ENCODE results near the gene TMEM88.
A peak's percentile ranks its signal among the peaks of the same experiment; 100 is the strongest.

The TMEM88 gene

DNA sequence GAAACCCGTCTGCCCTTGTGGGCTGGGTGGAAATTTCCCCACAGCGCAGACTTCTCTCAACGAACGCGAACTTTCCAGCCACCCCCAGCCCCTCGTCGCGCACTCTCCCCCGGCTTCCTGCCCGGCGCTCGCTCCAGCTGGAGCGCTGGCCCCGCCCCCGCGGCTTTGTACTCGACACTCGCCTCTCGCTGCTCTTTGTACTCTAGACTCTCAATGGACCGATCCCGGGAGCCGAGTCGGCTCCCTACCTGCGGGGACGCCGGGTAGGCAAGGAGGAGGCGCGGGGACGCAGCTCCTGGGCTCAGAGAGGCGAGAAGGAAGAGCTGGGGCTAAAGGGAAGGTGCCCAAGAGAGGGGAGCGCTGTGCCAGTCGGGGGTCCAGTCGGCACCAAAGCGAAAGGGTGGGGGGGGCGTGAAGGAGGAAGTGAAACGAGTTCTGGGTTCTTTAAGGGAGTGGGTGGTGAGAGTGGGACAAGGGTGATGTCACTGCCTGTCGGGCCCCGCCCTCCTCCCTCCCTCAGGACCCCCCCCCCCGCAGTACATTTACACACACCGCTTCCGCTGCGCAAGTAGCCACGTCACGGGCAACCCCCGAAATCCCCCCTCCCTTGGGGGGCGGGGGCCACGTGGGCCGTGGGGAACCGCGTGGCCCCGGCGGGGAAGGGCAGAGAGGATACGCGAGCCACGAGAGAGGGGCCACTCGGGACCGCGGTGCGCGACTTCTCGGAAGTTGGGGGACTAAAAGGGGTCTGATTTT is 11.2 kb upstream of the TMEM88 start:
- DNase-seq (ENCODE audit: low read depth in 2 of 2): peak; percentile 82 to 88

DNA sequence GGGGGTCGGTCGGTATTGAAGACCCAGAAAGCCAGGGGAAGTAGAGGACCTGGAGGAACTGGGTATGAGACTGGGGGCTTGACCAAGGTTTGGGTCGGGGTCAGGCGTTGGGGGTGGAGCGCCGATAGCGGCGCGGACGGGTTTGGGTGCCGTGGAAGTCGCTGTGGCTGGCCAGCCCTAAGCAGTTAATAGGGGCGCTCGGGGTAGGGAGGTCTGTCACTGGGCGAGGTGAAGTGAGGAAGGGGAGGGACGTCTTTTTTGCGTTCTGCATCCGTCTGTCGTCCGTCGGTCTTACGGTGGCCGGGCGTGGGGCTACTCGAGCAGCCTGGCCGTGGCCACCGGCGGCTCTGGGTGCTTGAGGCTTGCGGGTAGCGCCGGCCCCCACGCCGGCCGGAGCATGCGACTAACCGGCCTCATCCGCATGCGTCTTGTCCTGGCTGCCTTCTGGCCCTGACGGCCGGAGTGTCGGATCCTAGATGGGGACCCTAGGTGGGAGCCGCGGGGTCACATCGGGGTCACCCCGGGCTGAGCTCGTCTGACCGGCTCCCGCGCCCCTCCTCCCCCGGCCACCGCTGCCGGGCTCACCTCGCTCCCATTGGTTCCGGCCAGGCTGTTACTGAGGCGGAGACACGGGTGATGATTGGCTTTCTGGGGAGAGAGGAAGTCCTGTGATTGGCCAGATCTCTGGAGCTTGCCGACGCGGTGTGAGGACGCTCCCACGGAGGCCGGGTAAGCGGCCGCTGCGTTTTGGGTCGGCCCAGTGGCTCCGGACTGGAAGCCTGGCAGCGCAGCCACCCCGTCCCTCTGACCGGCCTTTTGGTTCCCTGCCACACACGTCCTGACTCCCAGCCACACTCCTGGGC is 10.3 kb upstream of the TMEM88 start:
- peak; percentile 80 to 84 for DNase-seq (ENCODE audit: low read depth in 2 of 2)

DNA sequence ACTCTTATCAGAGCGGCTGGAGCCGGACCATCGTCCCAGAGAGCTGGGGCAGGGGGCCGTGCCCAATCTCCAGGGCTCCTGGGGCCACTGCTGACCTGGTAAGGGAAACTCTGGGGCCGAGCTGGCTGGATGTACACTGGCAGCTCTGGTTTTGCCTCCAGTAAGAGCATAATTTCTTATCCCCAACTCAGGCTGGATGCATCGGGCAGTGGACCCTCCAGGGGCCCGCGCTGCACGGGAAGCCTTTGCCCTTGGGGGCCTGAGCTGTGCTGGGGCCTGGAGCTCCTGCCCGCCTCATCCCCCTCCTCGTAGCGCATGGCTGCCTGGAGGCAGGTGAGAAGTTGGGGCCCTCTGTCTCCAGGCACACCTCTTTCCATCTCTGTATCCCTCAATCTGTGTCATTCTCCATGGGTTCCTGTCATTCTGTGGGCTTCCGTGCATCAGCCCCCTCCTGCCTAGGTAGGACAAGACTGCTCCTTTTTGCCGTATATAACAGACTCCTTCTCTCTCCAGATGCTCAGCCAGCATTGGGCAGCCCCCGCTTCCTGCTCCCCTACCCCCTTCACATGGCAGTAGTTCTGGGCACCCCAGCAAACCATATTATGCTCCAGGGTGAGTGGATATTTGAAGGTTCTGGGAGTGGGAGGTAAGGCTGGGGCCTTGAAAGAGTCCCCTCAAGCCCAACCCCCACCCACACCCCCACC is 9.4 kb upstream of the TMEM88 start:
- DNase-seq (ENCODE audit: low read depth in 2 of 2): no peak

DNA sequence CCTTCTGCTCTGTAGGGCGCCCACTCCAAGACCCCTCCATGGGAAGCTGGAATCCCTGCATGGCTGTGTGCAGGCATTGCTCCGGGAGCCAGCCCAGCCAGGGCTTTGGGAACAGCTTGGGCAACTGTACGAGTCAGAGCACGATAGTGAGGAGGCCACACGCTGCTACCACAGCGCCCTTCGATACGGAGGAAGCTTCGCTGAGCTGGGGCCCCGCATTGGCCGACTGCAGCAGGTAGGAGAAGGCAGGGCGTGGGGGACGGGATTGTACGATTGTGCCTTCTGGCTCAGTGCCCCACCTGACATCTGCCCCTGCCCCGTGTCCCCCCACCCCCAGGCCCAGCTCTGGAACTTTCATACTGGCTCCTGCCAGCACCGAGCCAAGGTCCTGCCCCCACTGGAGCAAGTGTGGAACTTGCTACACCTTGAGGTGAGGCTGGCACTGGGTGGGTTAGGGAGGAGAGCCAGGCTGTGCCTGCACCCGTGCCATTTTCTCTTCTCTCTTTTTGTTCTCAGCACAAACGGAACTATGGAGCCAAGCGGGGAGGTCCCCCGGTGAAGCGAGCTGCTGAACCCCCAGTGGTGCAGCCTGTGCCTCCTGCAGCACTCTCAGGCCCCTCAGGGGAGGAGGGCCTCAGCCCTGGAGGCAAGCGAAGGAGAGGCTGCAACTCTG is 8.7 kb upstream of the TMEM88 start:
- no peak for DNase-seq (ENCODE audit: low read depth in 2 of 2)

DNA sequence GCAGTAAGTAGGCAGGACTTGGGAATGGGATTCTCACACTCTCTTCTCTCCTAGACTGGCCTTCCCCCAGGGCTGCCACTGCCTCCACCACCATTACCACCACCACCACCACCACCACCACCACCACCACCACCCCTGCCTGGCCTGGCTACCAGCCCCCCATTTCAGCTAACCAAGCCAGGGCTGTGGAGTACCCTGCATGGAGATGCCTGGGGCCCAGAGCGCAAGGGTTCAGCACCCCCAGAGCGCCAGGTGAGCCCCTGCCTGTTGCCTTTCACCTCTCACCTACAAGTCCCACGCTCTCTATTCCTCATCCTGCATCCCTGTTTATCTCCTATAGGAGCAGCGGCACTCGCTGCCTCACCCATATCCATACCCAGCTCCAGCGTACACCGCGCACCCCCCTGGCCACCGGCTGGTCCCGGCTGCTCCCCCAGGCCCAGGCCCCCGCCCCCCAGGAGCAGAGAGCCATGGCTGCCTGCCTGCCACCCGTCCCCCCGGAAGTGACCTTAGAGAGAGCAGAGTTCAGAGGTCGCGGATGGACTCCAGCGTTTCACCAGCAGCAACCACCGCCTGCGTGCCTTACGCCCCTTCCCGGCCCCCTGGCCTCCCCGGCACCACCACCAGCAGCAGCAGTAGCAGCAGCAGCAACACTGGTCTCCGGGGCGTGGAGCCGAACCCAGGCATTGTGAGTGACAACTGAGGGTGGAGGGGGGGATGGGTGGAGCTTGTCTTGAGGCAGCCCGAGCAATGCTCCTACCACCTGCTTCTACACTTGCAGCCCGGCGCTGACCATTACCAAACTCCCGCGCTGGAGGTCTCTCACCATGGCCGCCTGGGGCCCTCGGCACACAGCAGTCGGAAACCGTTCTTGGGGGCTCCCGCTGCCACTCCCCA is 7.9 kb upstream of the TMEM88 start:
- no peak for DNase-seq (ENCODE audit: low read depth in 2 of 2)

DNA sequence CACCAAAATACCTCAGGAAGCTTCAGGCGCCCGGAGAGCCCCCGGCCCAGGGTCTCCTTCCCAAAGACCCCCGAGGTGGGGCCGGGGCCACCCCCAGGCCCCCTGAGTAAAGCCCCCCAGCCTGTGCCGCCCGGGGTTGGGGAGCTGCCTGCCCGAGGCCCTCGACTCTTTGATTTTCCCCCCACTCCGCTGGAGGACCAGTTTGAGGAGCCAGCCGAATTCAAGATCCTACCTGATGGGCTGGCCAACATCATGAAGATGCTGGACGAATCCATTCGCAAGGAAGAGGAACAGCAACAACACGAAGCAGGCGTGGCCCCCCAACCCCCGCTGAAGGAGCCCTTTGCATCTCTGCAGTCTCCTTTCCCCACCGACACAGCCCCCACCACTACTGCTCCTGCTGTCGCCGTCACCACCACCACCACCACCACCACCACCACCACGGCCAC is 6.7 kb upstream of the TMEM88 start:
- no peak for DNase-seq (ENCODE audit: low read depth in 2 of 2)

DNA sequence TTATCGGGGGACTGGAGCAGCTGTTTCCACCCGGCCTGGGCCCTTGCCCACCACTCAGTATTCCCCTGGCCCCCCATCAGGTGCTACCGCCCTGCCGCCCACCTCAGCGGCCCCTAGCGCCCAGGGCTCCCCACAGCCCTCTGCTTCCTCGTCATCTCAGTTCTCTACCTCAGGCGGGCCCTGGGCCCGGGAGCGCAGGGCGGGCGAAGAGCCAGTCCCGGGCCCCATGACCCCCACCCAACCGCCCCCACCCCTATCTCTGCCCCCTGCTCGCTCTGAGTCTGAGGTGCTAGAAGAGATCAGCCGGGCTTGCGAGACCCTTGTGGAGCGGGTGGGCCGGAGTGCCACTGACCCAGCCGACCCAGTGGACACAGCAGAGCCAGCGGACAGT is 6.1 kb upstream of the TMEM88 start:
- DNase-seq (ENCODE audit: low read depth in 2 of 2): no peak

DNA sequence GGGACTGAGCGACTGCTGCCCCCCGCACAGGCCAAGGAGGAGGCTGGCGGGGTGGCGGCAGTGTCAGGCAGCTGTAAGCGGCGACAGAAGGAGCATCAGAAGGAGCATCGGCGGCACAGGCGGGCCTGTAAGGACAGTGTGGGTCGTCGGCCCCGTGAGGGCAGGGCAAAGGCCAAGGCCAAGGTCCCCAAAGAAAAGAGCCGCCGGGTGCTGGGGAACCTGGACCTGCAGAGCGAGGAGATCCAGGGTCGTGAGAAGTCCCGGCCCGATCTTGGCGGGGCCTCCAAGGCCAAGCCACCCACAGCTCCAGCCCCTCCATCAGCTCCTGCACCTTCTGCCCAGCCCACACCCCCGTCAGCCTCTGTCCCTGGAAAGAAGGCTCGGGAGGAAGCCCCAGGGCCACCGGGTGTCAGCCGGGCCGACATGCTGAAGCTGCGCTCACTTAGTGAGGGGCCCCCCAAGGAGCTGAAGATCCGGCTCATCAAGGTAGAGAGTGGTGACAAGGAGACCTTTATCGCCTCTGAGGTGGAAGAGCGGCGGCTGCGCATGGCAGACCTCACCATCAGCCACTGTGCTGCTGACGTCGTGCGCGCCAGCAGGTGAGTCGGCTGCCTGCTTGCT is 5.6 kb upstream of the TMEM88 start:
- DNase-seq (ENCODE audit: low read depth in 2 of 2): no peak

DNA sequence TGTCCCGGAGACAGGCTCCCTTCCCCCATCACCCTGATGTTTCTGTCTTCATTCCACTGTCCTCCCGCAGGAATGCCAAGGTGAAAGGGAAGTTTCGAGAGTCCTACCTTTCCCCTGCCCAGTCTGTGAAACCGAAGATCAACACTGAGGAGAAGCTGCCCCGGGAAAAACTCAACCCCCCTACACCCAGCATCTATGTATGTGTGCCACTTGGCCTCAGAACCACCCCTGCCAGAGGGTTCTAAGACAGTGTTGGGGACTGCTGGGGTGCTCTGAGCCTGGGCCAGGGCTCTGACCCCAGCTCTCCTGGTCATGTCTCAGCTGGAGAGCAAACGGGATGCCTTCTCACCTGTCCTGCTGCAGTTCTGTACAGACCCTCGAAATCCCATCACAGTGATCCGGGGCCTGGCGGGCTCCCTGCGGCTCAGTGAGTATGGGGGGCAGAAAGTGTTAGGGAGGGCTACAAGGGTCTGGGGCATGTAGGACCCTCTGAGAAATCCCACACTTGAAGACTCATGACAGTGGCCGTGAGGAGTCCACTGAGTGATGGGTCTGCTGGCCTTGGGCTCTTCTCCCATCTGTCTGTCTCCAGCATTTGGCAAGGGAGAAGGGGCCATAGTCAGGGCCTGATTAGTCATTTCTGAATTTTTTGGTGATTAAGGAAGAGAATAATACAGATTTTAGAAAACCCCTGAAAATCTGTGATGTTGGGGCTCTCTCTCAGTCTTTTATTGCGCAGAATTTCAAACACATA is 4.9 kb upstream of the TMEM88 start:
- DNase-seq (ENCODE audit: low read depth in 2 of 2): no peak

DNA sequence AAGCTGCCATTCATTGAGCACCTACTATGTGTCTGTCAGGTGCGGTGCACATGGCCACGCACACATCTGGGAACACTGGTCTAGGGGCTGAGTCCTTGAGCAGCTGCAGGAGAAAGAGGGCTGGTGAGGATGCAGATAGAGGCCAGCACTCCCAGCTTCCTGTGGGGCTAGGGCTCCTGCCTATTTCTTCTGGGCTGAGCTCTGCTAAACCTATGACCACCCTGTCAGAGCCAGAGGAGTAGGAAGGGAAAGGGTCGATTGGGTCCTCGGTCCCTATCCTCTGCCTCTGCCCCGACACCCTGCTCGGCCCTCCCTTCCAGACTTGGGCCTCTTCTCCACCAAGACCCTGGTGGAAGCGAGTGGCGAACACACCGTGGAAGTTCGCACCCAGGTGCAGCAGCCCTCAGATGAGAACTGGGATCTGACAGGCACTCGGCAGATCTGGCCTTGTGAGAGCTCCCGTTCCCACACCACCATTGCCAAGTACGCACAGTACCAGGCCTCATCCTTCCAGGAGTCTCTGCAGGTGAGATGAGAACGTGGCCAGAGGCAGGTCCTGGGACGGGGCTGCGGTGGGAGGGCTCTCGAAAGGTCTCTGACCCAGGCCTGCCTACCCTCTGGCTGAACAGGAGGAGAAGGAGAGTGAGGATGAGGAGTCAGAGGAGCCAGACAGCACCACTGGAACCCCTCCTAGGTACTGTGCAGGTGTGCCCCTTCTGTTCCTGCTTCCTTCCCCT is 4.0 kb upstream of the TMEM88 start:
- DNase-seq (ENCODE audit: low read depth in 2 of 2): no peak

DNA sequence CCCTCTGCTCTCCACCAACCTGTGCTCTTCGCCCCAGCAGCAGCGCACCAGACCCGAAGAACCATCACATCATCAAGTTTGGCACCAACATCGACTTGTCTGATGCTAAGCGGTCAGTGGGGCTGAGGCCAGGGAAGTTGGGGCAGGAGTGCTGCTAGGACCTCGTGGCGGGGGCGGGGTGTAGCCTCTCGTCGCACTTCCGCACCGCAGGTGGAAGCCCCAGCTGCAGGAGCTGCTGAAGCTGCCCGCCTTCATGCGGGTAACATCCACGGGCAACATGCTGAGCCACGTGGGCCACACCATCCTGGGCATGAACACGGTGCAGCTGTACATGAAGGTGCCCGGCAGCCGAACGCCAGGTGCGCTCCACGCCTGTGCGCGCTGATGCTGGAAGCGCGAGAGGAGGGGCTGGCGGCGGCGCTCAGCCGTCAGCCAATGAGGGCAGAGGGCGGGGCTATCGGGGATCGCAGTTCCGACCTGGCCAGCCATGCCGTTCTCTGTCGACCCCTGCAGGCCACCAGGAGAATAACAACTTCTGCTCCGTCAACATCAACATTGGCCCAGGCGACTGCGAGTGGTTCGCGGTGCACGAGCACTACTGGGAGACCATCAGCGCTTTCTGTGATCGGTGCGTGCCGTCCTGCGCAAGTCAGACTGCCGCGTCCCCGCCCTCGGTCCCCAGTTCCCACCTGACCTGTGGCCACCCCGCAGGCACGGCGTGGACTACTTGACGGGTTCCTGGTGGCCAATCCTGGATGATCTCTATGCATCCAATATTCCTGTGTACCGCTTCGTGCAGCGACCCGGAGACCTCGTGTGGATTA is 3.2 kb upstream of the TMEM88 start:
- DNase-seq (ENCODE audit: low read depth in 2 of 2): peak; percentile 89 to 90

DNA sequence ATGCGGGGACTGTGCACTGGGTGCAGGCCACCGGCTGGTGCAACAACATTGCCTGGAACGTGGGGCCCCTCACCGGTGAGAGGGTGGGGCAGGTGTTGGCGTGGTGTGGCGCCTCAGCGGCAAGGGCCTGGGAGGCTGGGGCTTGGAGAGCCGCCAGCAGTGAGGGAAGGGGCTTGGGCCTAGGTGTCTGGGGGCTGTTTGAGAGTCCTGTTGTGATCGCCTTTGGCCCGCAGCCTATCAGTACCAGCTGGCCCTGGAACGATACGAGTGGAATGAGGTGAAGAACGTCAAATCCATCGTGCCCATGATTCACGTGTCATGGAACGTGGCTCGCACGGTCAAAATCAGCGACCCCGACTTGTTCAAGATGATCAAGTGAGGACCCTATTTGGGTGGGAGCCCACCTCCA is 2.6 kb upstream of the TMEM88 start:
- no peak for DNase-seq (ENCODE audit: low read depth in 2 of 2)

DNA sequence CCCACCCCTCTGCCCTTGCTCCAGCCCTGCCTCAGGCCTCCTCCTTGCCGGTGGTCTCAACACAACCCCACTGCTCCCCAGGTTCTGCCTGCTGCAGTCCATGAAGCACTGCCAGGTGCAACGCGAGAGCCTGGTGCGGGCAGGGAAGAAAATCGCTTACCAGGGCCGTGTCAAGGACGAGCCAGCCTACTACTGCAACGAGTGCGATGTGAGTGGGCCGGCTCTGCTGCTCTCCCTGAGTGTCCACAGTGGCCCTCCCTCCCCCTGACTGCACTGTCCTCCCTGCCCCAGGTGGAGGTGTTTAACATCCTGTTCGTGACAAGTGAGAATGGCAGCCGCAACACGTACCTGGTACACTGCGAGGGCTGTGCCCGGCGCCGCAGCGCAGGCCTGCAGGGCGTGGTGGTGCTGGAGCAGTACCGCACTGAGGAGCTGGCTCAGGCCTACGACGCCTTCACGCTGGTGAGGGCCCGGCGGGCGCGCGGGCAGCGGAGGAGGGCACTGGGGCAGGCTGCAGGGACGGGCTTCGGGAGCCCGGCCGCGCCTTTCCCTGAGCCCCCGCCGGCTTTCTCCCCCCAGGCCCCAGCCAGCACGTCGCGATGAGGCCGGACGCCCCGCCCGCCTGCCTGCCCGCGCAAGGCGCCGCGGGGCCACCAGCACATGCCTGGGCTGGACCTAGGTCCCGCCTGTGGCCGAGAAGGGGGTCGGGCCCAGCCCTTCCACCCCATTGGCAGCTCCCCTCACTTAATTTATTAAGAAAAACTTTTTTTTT is 1.8 kb upstream of the TMEM88 start:
- no peak for DNase-seq (ENCODE audit: low read depth in 2 of 2)

DNA sequence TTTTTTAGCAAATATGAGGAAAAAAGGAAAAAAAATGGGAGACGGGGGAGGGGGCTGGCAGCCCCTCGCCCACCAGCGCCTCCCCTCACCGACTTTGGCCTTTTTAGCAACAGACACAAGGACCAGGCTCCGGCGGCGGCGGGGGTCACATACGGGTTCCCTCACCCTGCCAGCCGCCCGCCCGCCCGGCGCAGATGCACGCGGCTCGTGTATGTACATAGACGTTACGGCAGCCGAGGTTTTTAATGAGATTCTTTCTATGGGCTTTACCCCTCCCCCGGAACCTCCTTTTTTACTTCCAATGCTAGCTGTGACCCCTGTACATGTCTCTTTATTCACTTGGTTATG is 1.2 kb upstream of the TMEM88 start:
- DNase-seq (ENCODE audit: low read depth in 2 of 2): no peak

DNA sequence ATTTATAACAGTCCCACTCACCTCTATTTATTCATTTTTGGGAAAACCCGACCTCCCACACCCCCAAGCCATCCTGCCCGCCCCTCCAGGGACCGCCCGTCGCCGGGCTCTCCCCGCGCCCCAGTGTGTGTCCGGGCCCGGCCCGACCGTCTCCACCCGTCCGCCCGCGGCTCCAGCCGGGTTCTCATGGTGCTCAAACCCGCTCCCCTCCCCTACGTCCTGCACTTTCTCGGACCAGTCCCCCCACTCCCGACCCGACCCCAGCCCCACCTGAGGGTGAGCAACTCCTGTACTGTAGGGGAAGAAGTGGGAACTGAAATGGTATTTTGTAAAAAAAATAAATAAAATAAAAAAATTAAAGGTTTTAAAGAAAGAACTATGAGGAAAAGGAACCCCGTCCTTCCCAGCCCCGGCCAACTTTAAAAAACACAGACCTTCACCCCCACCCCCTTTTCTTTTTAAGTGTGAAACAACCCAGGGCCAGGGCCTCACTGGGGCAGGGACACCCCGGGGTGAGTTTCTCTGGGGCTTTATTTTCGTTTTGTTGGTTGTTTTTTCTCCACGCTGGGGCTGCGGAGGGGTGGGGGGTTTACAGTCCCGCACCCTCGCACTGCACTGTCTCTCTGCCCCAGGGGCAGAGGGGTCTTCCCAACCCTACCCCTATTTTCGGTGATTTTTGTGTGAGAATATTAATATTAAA is 638 bp upstream of the TMEM88 start:
- DNase-seq (ENCODE audit: low read depth in 2 of 2): no peak

DNA sequence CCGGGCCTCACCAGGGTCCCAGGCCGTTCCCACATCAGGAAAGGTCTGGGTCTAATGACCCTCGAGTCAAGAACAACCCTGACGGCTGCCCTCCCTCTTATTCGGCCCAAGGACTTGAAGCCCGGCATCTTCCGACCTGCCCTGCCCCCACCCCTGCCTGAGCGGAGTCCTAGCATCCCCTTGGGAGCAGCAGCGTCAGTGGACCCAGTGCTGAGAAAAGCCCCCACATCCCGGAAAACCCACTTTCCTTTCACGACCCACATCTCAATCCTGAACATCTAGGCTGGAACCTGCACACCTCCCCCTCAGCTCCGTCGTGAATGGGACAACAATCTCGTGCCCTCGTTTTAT is 769 bp downstream of the TMEM88 start:
- no peak for DNase-seq (ENCODE audit: low read depth in 2 of 2)
